ENCODE measurements around the gene RUBCNL.
"Not testable (repeated sequence)": the region's sequence is repeated elsewhere in the genome, so short reads cannot be mapped to it uniquely, and the experiment has no call there.

The RUBCNL gene

DNA sequence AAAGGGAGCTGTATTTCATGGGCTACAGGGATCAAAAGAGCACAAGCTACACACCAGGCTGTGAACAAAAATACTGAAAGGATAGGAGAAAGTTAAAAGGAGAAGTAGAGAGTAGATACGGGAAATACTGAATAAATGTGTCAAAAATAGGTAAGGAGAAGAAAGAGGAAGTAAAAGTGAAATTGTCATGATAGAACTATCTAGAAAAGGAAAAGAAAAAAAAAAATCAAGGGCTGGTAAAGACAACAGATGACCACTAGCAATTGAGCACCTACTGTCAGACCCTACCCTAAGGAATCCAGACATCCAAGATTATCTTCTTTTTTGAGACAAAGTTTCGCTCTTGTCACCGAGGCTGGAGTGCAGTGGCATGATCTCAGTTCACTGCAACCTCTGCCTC lies 4.8 kb downstream of the RUBCNL start:
- Histone ChIP-seq H3K27ac (no peak overlapping the region), H3K9me3 (ENCODE audit: low read depth, low read length) (no peaks in the 10 kb centered on the region), H3K9ac (ENCODE audit: insufficient read length) (no peak overlapping the region), H3K4me3 (no peak overlapping the region), H3K36me3 (ENCODE audit: insufficient read depth, low read length) (peaks cover 69% of the 10 kb centered on the region)
- TF ChIP-seq POLR2AphosphoS5 (IDR thresholded peaks at IDR 0.05; ENCODE audit: borderline replicate concordance, low read depth, low read length) = no peak
- no peak for DNase-seq (ENCODE audit: low read depth, low spot score)

DNA sequence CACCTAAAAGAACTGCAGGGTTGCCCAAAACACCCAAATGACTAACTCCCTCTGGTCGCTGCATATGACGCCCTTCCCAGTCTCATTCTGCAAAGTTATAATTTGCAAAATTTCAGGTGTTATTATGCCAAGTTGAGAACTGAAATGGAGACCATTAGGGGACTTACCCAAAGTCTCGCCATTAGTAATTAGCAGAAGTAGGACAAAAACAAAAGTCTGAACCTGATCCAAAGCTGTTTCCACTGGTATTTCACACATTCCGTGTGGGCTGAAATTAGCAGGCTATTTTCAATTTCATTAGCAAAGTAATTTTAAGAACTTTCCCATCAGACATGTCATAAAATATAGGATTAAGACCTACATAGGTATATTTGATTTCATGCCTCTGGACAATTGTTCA lies 6.8 kb downstream of the RUBCNL start:
- H3K9ac ChIP-seq (ENCODE audit: insufficient read length) = no peak overlapping the region
- peaks cover 72% of the 10 kb centered on the region for H3K36me3 ChIP-seq (ENCODE audit: insufficient read depth, low read length)
- H3K9me3 ChIP-seq (ENCODE audit: low read depth, low read length) = no peaks in the 10 kb centered on the region
- no peak for DNase-seq (ENCODE audit: low read depth, low spot score)
- no peak overlapping the region for H3K4me3 ChIP-seq
- TF ChIP-seq POLR2AphosphoS5 (IDR thresholded peaks at IDR 0.05; ENCODE audit: borderline replicate concordance, low read depth, low read length) (no peak), EZH2 (IDR thresholded peaks at IDR 0.05) (no peak), FOXP2 (optimal IDR thresholded peaks at IDR 0.05; ENCODE audit: control extremely low read depth, extremely low read length, insufficient read depth) (no peak)
- H3K27ac ChIP-seq = no peak overlapping the region

DNA sequence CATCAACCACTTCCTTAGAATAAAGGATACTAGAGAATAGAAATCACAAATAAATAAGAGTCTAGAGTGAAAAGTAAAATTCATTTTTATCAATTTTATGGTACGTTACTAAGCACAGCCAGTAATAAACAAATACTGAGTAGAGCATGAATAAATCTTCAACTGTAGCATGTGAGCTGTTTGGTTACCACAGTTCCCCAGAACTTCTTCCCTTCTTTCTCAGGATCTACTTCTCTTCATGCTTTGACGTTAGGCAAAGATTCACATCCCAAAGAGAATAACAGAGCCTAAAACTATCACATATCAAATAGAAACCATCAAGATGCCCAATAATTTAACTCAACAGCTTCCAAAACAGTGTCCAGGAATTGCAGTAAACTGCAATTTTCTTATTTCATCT lies 7.4 kb downstream of the RUBCNL start:
- H3K9me3 ChIP-seq (ENCODE audit: low read depth, low read length) = no peaks in the 10 kb centered on the region
- H3K36me3 ChIP-seq (ENCODE audit: insufficient read depth, low read length) = peaks cover 66% of the 10 kb centered on the region
- no peak for DNase-seq (ENCODE audit: low read depth, low spot score)
- H3K27ac ChIP-seq = no peak overlapping the region
- no peak overlapping the region for H3K9ac ChIP-seq (ENCODE audit: insufficient read length)
- TF ChIP-seq EZH2 (IDR thresholded peaks at IDR 0.05) (no peak), POLR2AphosphoS5 (IDR thresholded peaks at IDR 0.05; ENCODE audit: borderline replicate concordance, low read depth, low read length) (no peak), FOXP2 (optimal IDR thresholded peaks at IDR 0.05; ENCODE audit: control extremely low read depth, extremely low read length, insufficient read depth) (no peak)
- no peak overlapping the region for H3K4me3 ChIP-seq

DNA sequence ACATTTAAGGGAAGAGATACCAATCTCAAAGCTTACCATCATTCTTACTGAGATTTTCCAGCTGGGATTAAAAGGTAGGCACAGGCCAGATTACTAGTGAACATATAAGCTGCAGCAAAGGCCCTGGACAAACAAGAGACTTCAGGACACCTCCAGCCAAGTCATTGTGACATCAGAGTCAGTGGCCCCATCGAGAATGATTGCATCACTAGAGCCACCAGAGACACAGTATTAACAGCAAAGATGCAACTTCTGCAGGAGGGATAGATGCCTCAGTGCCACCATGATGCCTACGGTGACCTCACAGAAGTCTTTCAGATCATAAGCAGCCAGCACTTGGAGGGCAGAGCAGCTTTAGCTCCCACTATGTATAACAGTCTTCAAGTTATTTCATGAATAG lies 8.6 kb downstream of the RUBCNL start:
- no peak for DNase-seq (ENCODE audit: low read depth, low spot score)
- Histone ChIP-seq H3K9me3 (ENCODE audit: low read depth, low read length) (no peaks in the 10 kb centered on the region), H3K4me3 (no peak overlapping the region), H3K27ac (no peak overlapping the region), H3K9ac (ENCODE audit: insufficient read length) (no peak overlapping the region), H3K36me3 (ENCODE audit: insufficient read depth, low read length) (peaks cover 57% of the 10 kb centered on the region)
- no peak for TF ChIP-seq POLR2AphosphoS5 (IDR thresholded peaks at IDR 0.05; ENCODE audit: borderline replicate concordance, low read depth, low read length)
- TF ChIP-seq EZH2 (IDR thresholded peaks at IDR 0.05) = no peak
- TF ChIP-seq FOXP2 (optimal IDR thresholded peaks at IDR 0.05; ENCODE audit: control extremely low read depth, extremely low read length, insufficient read depth) = no peak

DNA sequence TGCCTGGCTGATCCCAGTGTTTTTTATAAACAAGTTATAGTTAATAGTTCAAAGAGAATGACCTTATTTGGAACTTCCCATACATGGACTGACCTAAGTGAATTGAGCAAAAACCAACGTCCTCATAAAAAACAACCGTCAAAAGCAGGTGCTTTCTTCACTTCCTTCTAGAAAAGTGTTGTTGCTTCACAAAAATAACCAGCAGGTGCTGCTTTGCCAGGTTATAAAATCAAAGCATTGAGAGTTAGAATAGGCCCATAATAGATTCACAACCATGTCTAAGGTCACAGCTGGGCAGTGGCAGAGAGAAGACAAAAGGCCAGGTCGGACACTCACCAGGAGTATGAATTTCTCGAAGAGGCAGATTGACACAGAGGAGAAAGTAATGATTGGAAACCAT lies 9.5 kb downstream of the RUBCNL start:
- Histone ChIP-seq H3K4me3 (no peak overlapping the region), H3K27ac (no peak overlapping the region), H3K36me3 (ENCODE audit: insufficient read depth, low read length) (peaks cover 56% of the 10 kb centered on the region), H3K9ac (ENCODE audit: insufficient read length) (no peak overlapping the region), H3K9me3 (ENCODE audit: low read depth, low read length) (no peaks in the 10 kb centered on the region)
- no peak for DNase-seq (ENCODE audit: low read depth, low spot score)
- TF ChIP-seq POLR2AphosphoS5 (IDR thresholded peaks at IDR 0.05; ENCODE audit: borderline replicate concordance, low read depth, low read length) = no peak
- TF ChIP-seq FOXP2 (optimal IDR thresholded peaks at IDR 0.05; ENCODE audit: control extremely low read depth, extremely low read length, insufficient read depth) = no peak
- no peak for TF ChIP-seq EZH2 (IDR thresholded peaks at IDR 0.05)

DNA sequence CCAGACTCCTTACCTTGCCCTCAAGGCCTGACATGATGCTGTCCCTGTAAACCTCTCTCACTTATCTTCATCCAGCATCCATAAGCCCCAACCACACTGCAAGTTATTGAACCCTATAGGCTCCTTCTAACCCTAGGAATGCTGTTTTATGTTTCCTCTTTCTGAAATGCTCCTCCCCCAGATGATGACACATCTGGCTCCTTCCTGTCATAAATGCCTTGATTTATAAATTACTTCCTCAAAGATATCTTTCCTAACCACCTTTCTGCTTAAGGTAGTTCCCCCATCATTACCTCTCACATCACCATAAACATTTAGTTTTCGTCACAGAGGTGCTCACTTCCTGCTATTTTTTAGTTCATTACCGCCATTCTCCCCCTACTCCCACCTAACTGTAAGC lies 12.3 kb downstream of the RUBCNL start:
- TF ChIP-seq FOXP2 (optimal IDR thresholded peaks at IDR 0.05; ENCODE audit: control extremely low read depth, extremely low read length, insufficient read depth) = no peak
- no peak for TF ChIP-seq EZH2 (IDR thresholded peaks at IDR 0.05)
- TF ChIP-seq POLR2AphosphoS5 (IDR thresholded peaks at IDR 0.05; ENCODE audit: borderline replicate concordance, low read depth, low read length) = no peak
- H3K4me3 ChIP-seq = no peak overlapping the region
- DNase-seq (ENCODE audit: low read depth, low spot score) = no peak
- no peak overlapping the region for H3K27ac ChIP-seq
- H3K9me3 ChIP-seq (ENCODE audit: low read depth, low read length) = no peaks in the 10 kb centered on the region
- H3K9ac ChIP-seq (ENCODE audit: insufficient read length) = no peak overlapping the region
- H3K36me3 ChIP-seq (ENCODE audit: insufficient read depth, low read length) = peaks cover 60% of the 10 kb centered on the region

DNA sequence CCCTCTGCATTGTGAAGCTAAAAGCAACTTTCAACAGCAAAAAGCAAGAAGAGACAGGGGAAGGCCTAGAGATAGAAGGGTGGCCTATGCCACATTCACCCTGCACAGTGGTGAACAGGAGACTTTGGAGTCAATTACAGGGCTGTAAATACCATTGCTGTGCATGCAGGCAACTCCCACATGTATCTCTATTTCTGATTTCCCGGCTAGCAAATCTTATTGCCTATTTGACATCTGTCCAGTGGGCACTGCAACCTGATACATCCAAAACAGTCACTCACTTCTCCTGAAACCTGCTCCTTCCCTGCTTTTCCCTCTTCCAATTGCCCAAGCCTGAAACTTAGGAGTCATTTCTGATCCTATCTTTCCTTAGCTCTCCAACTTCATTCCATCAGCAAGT lies 13.4 kb downstream of the RUBCNL start:
- H3K4me3 ChIP-seq = no peak overlapping the region
- H3K36me3 ChIP-seq (ENCODE audit: insufficient read depth, low read length) = peaks cover 67% of the 10 kb centered on the region
- no peak for DNase-seq (ENCODE audit: low read depth, low spot score)
- no peaks in the 10 kb centered on the region for H3K9me3 ChIP-seq (ENCODE audit: low read depth, low read length)
- no peak overlapping the region for H3K9ac ChIP-seq (ENCODE audit: insufficient read length)
- TF ChIP-seq FOXP2 (optimal IDR thresholded peaks at IDR 0.05; ENCODE audit: control extremely low read depth, extremely low read length, insufficient read depth) (no peak), EZH2 (IDR thresholded peaks at IDR 0.05) (no peak), POLR2AphosphoS5 (IDR thresholded peaks at IDR 0.05; ENCODE audit: borderline replicate concordance, low read depth, low read length) (no peak)
- peak overlapping the region; percentile 35; the same call in 1 of the 2 replicates for H3K27ac ChIP-seq

DNA sequence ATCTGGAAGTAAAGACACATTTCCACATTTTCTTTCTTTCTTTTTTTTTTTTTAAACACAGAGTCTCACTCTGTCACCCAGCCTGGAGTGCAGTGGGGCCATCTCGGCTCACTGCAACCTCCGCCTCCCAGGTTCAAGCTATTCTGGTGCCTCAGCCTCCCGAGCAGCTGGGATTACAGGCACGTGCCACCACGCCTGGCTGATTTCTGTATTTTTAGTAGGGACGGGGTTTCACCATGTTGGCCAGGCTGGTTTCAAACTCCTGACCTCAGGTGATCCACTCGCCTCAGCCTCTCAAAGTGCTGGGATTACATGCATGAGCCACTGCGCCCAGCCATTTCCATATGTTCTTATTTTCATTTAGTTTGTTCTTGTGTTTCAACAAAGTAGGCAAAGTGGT lies 14.1 kb downstream of the RUBCNL start:
- not testable (repeated sequence) for H3K9me3 ChIP-seq (ENCODE audit: low read depth, low read length); H3K4me3 ChIP-seq; DNase-seq (ENCODE audit: low read depth, low spot score); H3K9ac ChIP-seq (ENCODE audit: insufficient read length)
- peaks cover 67% of the 10 kb centered on the region for H3K36me3 ChIP-seq (ENCODE audit: insufficient read depth, low read length)
- 0 out of 2 replicates have a peak overlapping the region, but pooled peaks have one; percentile 35 for H3K27ac ChIP-seq

DNA sequence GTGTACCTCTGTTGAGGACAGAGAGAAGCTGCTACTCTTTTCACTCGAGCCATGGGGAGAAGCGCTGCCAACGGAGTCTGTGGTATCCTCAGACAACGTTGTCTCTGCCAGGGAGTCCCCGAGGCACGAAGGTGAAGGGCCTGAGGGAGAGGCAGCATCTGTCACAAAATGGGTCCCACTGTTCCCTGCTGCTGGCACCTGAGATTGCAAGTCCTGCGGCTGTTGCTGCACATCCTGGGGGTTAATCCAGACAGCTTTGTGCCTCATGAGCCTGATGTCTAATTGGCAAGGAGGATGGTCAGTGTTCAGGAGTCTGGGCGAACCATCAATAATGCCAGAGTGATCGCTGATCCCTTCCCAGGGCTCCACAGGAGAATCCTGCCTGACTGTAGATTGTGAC lies 15.0 kb downstream of the RUBCNL start:
- DNase-seq (ENCODE audit: low read depth, low spot score) = no peak
- H3K9me3 ChIP-seq (ENCODE audit: low read depth, low read length) = no peaks in the 10 kb centered on the region
- H3K4me3 ChIP-seq = no peak overlapping the region
- H3K9ac ChIP-seq (ENCODE audit: insufficient read length) = no peak overlapping the region
- TF ChIP-seq FOXP2 (optimal IDR thresholded peaks at IDR 0.05; ENCODE audit: control extremely low read depth, extremely low read length, insufficient read depth) (no peak), POLR2AphosphoS5 (IDR thresholded peaks at IDR 0.05; ENCODE audit: borderline replicate concordance, low read depth, low read length) (no peak), EZH2 (IDR thresholded peaks at IDR 0.05) (no peak)
- H3K27ac ChIP-seq = no peak overlapping the region
- peaks cover 67% of the 10 kb centered on the region for H3K36me3 ChIP-seq (ENCODE audit: insufficient read depth, low read length)
